Gastrocnemius medialis (tissue), 4 donors: ENCODE measurements around the gene CORO1A.
"Not testable (repeated sequence)": the region's sequence is repeated elsewhere in the genome, so short reads cannot be mapped to it uniquely, and the experiment has no call there.

Source experiments
- POLR2A ChIP-seq, 2 donors: fragments of 450-650 bp; IDR thresholded peaks; one replicate each; pipeline ENCODE4 v1.6.1; 2017; ENCODE audit warnings: antibody characterized with exemption in 2 of 2, mild to moderate bottlenecking in 2 of 2, moderate library complexity in 2 of 2
- TF ChIP-seq, protein P1 (sequence below), 5 experiments: fragments of 450-650 bp in 3 of 5; fragments of 200-600 bp in 2 of 5; sonication (generic) in 2 of 5; IDR thresholded peaks in 4 of 5; conservative IDR thresholded peaks in 1 of 5; 1 replicate in 4 of 5; 2 replicates in 1 of 5; pipeline ENCODE4 v1.5.1; 2016 to 2019; ENCODE audit warnings: antibody characterized with exemption in 5 of 5, mild to moderate bottlenecking in 3 of 5, moderate library complexity in 3 of 5

DNA sequence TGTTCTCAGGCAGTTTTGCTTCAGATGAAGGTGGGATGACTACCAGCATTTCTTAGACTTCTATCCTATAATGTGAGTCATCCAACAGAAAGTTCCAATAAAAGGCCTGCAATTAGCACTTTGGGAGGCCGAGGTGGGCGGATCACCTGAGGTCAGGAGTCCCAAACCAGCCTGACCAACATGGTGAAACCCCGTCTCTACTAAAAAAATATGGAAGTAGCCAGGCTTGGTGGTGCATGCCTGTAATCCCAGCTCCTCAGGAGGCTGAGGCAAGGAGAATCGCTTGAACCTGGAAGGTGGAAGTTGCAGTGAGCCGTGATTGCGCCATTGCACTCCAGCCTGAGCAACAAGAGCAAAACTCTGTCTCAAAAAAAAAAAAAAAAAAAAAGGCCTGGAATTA is 6.5 kb upstream of the CORO1A start:
- TF ChIP-seq, protein P1, sequence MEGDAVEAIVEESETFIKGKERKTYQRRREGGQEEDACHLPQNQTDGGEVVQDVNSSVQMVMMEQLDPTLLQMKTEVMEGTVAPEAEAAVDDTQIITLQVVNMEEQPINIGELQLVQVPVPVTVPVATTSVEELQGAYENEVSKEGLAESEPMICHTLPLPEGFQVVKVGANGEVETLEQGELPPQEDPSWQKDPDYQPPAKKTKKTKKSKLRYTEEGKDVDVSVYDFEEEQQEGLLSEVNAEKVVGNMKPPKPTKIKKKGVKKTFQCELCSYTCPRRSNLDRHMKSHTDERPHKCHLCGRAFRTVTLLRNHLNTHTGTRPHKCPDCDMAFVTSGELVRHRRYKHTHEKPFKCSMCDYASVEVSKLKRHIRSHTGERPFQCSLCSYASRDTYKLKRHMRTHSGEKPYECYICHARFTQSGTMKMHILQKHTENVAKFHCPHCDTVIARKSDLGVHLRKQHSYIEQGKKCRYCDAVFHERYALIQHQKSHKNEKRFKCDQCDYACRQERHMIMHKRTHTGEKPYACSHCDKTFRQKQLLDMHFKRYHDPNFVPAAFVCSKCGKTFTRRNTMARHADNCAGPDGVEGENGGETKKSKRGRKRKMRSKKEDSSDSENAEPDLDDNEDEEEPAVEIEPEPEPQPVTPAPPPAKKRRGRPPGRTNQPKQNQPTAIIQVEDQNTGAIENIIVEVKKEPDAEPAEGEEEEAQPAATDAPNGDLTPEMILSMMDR (IDR thresholded peaks at IDR 0.05 in 4 of 5, conservative IDR thresholded peaks at IDR 0.05 in 1 of 5) = not testable (repeated sequence)
- TF ChIP-seq POLR2A (IDR thresholded peaks at IDR 0.05) = not testable (repeated sequence)
